Activated naive CD8-positive, alpha-beta T cell (primary cell): ENCODE results near the gene TRMT112.

Experiments used
- H3K27ac Mint-ChIP-seq: one replicate; pipeline ENCODE4 v1.8.0; 2021; ENCODE audit warnings: mixed read lengths
- H3K27me3 Mint-ChIP-seq: one replicate; pipeline ENCODE4 v1.8.0; 2021; ENCODE audit warnings: mixed read lengths
- H3K36me3 Mint-ChIP-seq: one replicate; pipeline ENCODE4 v1.8.0; 2021; ENCODE audit warnings: mixed read lengths
- H3K4me1 Mint-ChIP-seq: one replicate; pipeline ENCODE4 v1.8.0; 2021; ENCODE audit warnings: low read depth, mixed read lengths
- H3K4me3 Mint-ChIP-seq: one replicate; pipeline ENCODE4 v1.8.0; 2021; ENCODE audit warnings: mild to moderate bottlenecking, mixed read lengths
- H3K9me3 Mint-ChIP-seq: one replicate; pipeline ENCODE4 v1.8.0; 2021; ENCODE audit warnings: low read depth, mixed read lengths

Gene TRMT112

DNA sequence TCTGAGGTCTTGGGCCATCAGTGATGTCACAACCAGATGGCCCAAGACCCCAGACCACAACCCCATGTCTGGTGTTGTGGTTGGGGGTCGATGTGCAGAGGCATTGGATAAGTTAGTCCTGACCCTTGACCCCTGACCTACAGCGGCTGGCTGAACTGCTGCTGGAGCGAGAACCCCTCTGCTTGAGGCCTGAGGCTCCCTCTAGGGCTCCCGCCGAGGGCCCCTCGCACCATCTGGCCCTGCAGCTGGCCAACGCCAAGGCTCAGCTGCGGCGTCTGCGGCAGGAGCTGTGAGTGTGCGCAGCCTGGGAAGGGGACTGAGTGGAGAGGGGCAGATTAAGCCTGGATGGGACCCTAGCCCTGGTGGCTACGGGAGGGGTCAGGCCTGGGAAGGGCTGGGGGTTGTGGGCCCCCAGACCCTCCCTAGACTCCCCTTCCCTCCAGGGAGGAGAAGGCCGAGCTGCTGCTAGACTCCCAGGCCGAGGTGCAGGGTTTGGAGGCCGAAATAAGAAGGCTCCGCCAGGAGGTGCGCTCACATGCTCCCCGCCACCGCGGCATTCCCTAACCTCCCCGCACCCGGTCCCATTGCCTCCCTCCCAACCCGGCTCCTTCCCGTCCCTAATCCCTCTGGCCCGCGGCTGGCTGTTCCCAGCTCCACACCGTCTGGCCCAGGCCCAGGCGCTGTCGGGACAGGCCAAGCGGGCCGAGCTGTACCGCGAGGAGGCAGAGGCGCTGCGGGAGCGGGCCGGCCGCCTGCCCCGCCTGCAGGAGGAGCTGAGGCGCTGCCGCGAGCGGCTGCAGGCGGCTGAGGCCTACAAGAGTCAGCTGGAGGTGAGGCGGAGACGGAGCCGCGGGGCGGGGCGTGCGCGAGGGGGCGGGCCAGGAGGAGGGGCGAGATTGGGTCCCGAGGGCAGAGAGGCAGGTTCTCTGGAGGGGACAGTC is 24.8 kb upstream of the TRMT112 start:
- H3K36me3 Mint-ChIP-seq, result peaks cover 3% of the 10 kb centered on the region
- no peak overlapping the region for H3K27ac Mint-ChIP-seq
- H3K4me3 Mint-ChIP-seq, result peak overlapping the region; percentile 61
- no peaks in the 10 kb centered on the region for H3K9me3 Mint-ChIP-seq
- peaks cover 38% of the 10 kb centered on the region for H3K4me1 Mint-ChIP-seq
- H3K27me3 Mint-ChIP-seq, result no peaks in the 10 kb centered on the region

- no peaks in the 10 kb centered on the region for H3K9me3 Mint-ChIP-seq
- no peak overlapping the region for H3K27ac Mint-ChIP-seq
- no peaks in the 10 kb centered on the region for H3K27me3 Mint-ChIP-seq
- H3K36me3 Mint-ChIP-seq, result peaks cover 3% of the 10 kb centered on the region
- H3K4me3 Mint-ChIP-seq, result peak overlapping the region; percentile 92
- peaks cover 38% of the 10 kb centered on the region for H3K4me1 Mint-ChIP-seq
These were observed 24.1 kb upstream of the TRMT112 start for GRCh38 chr11:64341429-64341828.

- peaks cover 38% of the 10 kb centered on the region for H3K4me1 Mint-ChIP-seq
- peaks cover 3% of the 10 kb centered on the region for H3K36me3 Mint-ChIP-seq
- H3K27ac Mint-ChIP-seq, result peak overlapping the region; percentile 91
These were observed 23.4 kb upstream of the TRMT112 start for GRCh38 chr11:64340671-64341335.

DNA sequence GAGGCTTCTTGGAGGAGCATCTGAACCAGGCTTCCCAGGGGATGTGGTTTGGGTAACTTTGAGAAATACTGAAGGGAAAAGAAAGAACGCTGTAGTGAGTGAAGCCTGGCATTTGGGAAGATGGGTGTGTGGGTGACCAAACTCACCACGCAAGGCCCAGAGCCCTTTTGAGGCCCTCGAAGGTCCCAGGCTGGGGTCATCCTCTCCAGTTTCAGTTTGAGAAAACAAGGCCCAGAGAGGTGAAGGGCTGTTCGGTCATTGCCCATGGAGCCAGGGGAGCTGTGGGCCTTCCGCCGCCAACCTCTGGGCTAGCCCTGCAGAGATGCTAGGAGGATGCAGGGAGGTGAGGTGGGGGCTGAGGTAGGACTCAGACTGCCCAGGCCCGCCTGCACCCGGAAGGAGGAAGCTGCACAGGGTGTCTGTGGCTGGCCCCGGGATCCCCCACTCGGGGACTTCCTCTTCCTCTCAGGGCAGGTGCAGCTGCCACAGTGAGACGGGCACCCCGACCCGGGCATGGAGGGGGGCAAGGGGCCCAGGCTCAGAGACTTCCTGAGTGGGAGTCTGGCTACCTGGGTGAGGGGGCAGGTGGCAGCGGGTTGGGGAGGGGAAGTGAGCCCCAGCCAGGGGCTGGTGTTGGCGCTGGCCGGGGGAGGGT is 22.5 kb upstream of the TRMT112 start, which contains the start of gene CCDC88B:
Gene CCDC88B, plus strand, starts transcription at position 451 of the 655 bp plus-strand sequence. Its CDS starts 63 bp downstream, at position 514.
- H3K27me3 Mint-ChIP-seq, result no peaks in the 10 kb centered on the region

More at GRCh38 chr11:64340671-64341335, 23.4 kb upstream of the TRMT112 start:
- H3K9me3 Mint-ChIP-seq, result no peaks in the 10 kb centered on the region
- no peaks in the 10 kb centered on the region for H3K27me3 Mint-ChIP-seq
- peak overlapping the region; percentile 92 for H3K4me3 Mint-ChIP-seq

GRCh38 chr11:64339286-64339685 is 21.9 kb upstream of the TRMT112 start:
- Mint-ChIP-seq H3K4me3 (peak overlapping the region; percentile 92), H3K27me3 (no peaks in the 10 kb centered on the region), H3K36me3 (no peaks in the 10 kb centered on the region)

More for the DNA sequence above, 22.5 kb upstream of the TRMT112 start, which contains the start of gene CCDC88B:
- peak within 1 kb of the TSS; percentile 92 for H3K4me3 Mint-ChIP-seq
- H3K4me1 Mint-ChIP-seq, result peaks cover 39% of the 10 kb centered on the region
- H3K9me3 Mint-ChIP-seq, result no peaks in the 10 kb centered on the region
- peak within 1 kb of the TSS; percentile 91 for H3K27ac Mint-ChIP-seq
- no peaks in the 10 kb centered on the region for H3K36me3 Mint-ChIP-seq

DNA sequence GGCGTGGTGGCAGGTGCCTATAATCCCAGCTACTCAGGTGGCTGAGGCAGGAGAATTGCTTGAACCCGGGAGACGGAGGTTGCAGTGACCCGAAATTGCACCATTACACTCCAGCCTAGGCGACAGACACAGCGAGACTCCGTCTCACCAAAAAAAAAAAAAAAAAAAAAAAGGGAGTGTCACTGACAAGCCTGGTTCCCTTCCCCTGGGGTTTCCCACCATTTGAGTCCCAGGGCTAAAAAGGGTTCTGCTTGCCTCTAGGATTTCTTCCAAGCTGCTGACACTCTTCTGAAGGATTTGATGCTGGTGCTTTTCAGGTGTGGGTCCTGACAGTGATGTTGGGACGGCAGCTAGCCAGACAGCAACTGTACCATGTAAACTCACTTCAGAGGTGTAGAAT is 21.4 kb upstream of the TRMT112 start:
- H3K4me1 Mint-ChIP-seq, result peaks cover 39% of the 10 kb centered on the region
- no peaks in the 10 kb centered on the region for H3K27me3 Mint-ChIP-seq
- no peaks in the 10 kb centered on the region for H3K9me3 Mint-ChIP-seq
- no peaks in the 10 kb centered on the region for H3K36me3 Mint-ChIP-seq
- peak overlapping the region; percentile 91 for H3K27ac Mint-ChIP-seq
- peak overlapping the region; percentile 92 for H3K4me3 Mint-ChIP-seq

More at GRCh38 chr11:64339286-64339685, 21.9 kb upstream of the TRMT112 start:
- H3K4me1 Mint-ChIP-seq, result peaks cover 39% of the 10 kb centered on the region
- peak overlapping the region; percentile 91 for H3K27ac Mint-ChIP-seq
- H3K9me3 Mint-ChIP-seq, result no peaks in the 10 kb centered on the region

- peak overlapping the region; percentile 23 for H3K4me3 Mint-ChIP-seq
- H3K27ac Mint-ChIP-seq, result peak overlapping the region; percentile 68
- H3K27me3 Mint-ChIP-seq, result no peaks in the 10 kb centered on the region
- H3K4me1 Mint-ChIP-seq, result peaks cover 39% of the 10 kb centered on the region
- no peaks in the 10 kb centered on the region for H3K36me3 Mint-ChIP-seq
- no peaks in the 10 kb centered on the region for H3K9me3 Mint-ChIP-seq
These were observed 20.3 kb upstream of the TRMT112 start for GRCh38 chr11:64337538-64338249.

DNA sequence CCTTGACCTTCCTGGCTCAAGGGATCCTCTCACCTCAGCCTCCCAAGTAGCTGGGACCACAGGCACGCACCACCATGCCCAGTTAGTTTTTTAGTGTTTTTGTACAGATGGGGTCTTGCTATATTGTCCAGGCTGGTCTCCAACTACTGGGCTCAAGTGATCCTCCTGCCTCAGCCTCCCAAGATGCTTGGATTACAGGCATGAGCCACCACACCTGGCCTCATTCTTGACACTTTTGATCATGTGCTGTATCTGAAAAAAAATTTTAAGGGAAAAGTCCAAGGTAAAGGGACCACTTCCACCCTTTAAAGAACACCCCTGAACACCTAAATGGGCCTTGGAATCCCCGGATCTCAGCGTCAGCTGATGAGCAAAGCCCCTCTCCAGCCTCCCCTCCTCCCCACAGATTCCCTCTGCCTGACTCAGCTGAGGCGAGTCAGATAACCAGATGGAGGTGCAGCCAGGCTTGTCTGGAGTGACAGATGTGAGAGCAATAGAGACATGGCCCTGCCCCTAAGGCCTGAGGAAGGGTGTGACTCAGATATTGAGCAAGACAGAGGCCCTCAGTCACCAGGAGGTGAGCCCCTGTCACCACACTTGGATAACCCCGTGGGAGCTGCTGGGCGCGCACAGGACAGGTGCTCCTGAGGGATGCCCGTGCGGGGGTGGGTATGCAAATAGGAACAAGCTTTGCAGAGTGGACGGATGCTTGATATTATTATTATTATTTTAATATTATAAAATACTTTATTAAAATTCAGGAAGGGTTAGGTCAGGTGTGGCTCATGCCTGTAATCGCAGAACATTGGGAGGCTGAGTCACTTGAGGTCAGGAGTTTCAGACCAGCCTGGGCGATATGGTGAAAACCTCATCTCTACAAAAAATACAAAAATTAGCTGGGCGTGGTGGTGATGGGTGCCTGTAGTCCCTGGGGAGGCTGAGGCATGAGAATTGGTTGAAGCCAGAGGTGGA is 17.7 kb upstream of the TRMT112 start:
- Mint-ChIP-seq H3K4me1 (peaks cover 32% of the 10 kb centered on the region), H3K27ac (no peak overlapping the region), H3K4me3 (no peak overlapping the region), H3K36me3 (no peaks in the 10 kb centered on the region), H3K9me3 (no peaks in the 10 kb centered on the region), H3K27me3 (no peaks in the 10 kb centered on the region)

- Mint-ChIP-seq H3K27ac (no peak overlapping the region), H3K9me3 (no peaks in the 10 kb centered on the region), H3K36me3 (no peaks in the 10 kb centered on the region), H3K27me3 (no peaks in the 10 kb centered on the region), H3K4me3 (no peak overlapping the region), H3K4me1 (peaks cover 22% of the 10 kb centered on the region)
These were observed 16.2 kb upstream of the TRMT112 start for GRCh38 chr11:64333556-64333955.

DNA sequence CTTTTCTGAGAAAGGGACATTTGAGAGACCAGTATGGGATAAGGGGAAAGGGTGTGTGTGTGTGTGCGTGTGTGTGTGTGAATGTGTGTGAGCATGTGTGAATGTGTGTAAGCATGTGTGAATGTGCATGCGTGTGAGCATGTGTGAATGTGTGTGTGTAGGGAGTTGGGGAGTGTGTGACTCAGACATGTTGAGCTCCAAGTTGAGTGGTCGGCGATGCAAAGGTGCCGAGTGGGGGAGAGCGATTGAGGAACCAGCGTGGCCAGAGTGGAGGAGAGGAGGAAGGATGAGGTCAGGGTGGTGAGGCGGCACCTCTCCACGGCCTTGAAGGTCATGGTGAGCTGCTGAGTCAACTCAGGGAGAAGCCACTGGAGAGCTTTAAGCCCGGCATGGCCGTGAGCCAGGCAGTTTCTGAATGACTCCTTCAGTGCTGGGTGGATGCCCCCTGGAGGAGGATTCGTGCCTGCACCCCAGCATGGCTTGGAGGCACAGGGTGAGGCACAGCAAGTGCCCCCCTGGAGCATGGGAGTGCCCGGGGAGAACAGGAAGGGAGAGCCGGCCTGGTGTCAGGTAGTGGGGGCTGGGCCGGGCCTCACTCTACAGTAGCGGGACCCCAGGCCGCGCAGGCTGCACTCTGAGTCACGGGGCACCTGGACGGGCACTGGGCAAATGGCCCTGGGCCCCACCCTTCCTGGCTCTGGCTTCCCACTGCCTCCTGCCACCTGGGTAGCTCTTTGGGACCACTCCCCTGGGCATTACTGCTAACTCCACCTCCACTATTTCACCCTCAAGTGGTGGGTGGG is 14.4 kb upstream of the TRMT112 start:
- Mint-ChIP-seq H3K27ac (peak overlapping the region; percentile 73), H3K27me3 (no peaks in the 10 kb centered on the region), H3K4me1 (peaks cover 12% of the 10 kb centered on the region), H3K9me3 (no peaks in the 10 kb centered on the region), H3K36me3 (peaks cover 2% of the 10 kb centered on the region), H3K4me3 (peak overlapping the region; percentile 56)

- Mint-ChIP-seq H3K4me1 (peaks cover 12% of the 10 kb centered on the region), H3K36me3 (peaks cover 2% of the 10 kb centered on the region), H3K9me3 (no peaks in the 10 kb centered on the region), H3K4me3 (no peak overlapping the region), H3K27me3 (no peaks in the 10 kb centered on the region), H3K27ac (no peak overlapping the region)
These were observed 13.5 kb upstream of the TRMT112 start for GRCh38 chr11:64330888-64331287.

DNA sequence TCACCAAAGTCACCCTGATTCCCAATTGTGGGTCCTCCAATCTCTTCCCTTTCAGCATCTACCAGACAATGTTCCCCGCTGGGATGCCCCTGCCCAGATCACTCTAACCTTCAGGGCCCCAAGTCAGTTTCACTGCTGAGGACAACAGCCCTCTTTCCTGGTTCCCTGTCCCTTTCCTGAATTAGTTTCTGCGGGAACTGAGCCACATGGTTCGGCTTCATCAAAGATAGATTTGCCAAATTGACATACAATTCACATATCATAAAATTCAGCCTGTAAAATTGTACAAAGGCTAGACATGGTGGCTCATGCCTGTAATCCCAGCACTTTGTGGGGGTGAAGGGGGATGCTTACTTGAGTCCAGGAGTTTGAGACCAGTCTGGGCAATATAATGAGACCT is 10.6 kb upstream of the TRMT112 start:
- H3K36me3 Mint-ChIP-seq, result peaks cover 2% of the 10 kb centered on the region
- no peaks in the 10 kb centered on the region for H3K9me3 Mint-ChIP-seq
- no peak overlapping the region for H3K4me3 Mint-ChIP-seq
- H3K27me3 Mint-ChIP-seq, result no peaks in the 10 kb centered on the region
- no peak overlapping the region for H3K27ac Mint-ChIP-seq
- H3K4me1 Mint-ChIP-seq, result peaks cover 8% of the 10 kb centered on the region

GRCh38 chr11:64327375-64327774 is 10.0 kb upstream of the TRMT112 start:
- Mint-ChIP-seq H3K4me1 (peaks cover 8% of the 10 kb centered on the region), H3K27me3 (no peaks in the 10 kb centered on the region), H3K36me3 (peaks cover 2% of the 10 kb centered on the region), H3K4me3 (no peak overlapping the region), H3K27ac (no peak overlapping the region), H3K9me3 (no peaks in the 10 kb centered on the region)
